NT2/D1 (cell line): Measurements from ENCODE around the gene TRIM46.

Experiments used
- SUZ12 ChIP-seq: IDR thresholded peaks from 2 replicates; pipeline ENCODE4 v1.6.1; 2011; ENCODE audit not compliant: insufficient read length, insufficient read depth; ENCODE audit errors: extremely low read depth
- YY1 ChIP-seq: IDR thresholded peaks from 2 replicates; pipeline ENCODE4 v1.6.1; 2011; ENCODE audit not compliant: insufficient read length, insufficient read depth
- ZNF274 ChIP-seq: IDR thresholded peaks from 2 replicates; pipeline ENCODE4 v1.6.1; 2011; ENCODE audit warnings: mild to moderate bottlenecking, low read depth, low read length

DNA sequence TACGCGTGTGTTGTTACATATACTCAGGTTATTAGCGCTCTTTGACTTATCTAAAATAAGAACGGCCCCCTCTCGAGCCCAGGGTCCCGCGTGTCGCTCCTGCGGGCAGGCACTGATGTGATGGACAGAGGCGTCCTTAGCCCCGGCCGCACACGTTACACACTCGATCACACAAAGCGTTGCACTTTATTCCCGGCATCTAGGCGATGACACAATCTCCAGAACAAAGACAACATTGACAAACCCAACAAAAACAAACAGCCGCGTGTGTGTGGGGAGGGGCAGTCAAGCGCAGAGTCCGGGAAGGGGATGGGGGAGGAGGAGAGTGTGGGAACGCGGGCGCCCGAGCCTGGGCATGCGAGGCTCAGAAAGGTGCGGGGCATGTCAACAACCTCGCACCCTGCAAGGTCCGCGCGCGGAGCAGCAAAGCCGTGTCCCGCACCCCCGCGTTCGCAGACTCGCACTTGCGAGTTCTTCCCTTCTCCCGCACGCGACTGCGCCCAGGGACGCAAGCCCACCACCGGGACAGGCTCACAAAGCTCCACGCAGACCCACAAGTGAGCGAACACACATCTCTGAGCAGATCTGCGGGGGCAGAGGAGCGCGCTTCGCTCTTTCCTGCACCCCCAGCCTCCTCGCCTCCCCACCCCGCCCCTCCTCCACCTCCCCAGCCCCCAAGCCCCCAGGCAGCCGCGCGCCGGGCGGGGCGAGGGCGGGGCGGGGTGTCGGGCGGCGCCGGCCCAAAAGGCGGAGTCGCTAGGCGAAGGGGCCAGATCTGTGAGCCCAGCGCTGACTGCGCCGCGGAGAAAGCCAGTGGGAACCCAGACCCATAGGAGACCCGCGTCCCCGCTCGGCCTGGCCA lies 46.3 kb upstream of the TRIM46 start, which contains the start of gene EFNA1:
- TF ChIP-seq YY1: no peak
- TF ChIP-seq SUZ12: no peak
- no peak for TF ChIP-seq ZNF274
